Aorta (tissue), 5 donors: ENCODE results near the gene ARL13B. TPM values are rescaled to one million over a fixed set of nuclear protein-coding genes. Genes with fewer than 3 reads are reported as not detected.
"Not testable (repeated sequence)": the region's sequence is repeated elsewhere in the genome, so short reads cannot be mapped to it uniquely, and the experiment has no call there.

Source experiments
- ATAC-seq: fragments of 200-7000 bp; cut with Tn5 transposase; one replicate; pipeline ENCODE4 v1.9.1; 2022; ENCODE audit warnings: moderate library complexity; ENCODE audit not compliant: low FRiP score
- DNase-seq, 2 donors: peaks; one replicate each; pipeline ENCODE4 v3.0.0-alpha.2; 2020
- H3K27ac ChIP-seq, 2 donors: one replicate each; pipeline ENCODE4 v1.5.1; 2013; ENCODE audit warnings: low read length in 2 of 2, mild to moderate bottlenecking in 2 of 2, moderate library complexity in 2 of 2, control low read depth in 1 of 2, inconsistent platforms in 1 of 2, low read depth in 1 of 2
- H3K27me3 ChIP-seq, 2 donors: one replicate each; pipeline ENCODE4 v1.6.1; 2013; ENCODE audit warnings: control low read depth in 1 of 2, low read length in 1 of 2, mild to moderate bottlenecking in 1 of 2, moderate library complexity in 1 of 2; ENCODE audit not compliant: insufficient read depth in 2 of 2, control insufficient read depth in 1 of 2
- H3K36me3 ChIP-seq, 2 donors: one replicate each; pipeline ENCODE4 v1.6.1; 2013; ENCODE audit warnings: control low read depth in 1 of 2, low read length in 1 of 2, mild to moderate bottlenecking in 1 of 2; ENCODE audit not compliant: insufficient read depth in 2 of 2, control insufficient read depth in 1 of 2
- H3K4me1 ChIP-seq, 2 donors: one replicate each; pipeline ENCODE4 v1.6.1; 2013; ENCODE audit warnings: low read length in 2 of 2, control low read depth in 1 of 2, mild to moderate bottlenecking in 1 of 2, moderate library complexity in 1 of 2; ENCODE audit not compliant: insufficient read depth in 2 of 2, control insufficient read depth in 1 of 2
- H3K4me3 ChIP-seq, 2 donors: one replicate each; pipeline ENCODE4 v1.5.1; 2013; ENCODE audit warnings: low read length in 2 of 2, control low read depth in 1 of 2, mild to moderate bottlenecking in 1 of 2
- H3K9me3 ChIP-seq: one replicate; pipeline ENCODE4 v1.6.1; 2013; ENCODE audit warnings: mild to moderate bottlenecking, low read length; ENCODE audit not compliant: control insufficient read depth
- WGBS, 2 donors: extraction: QIAGEN DNeasy Blood & Tissue Kit; methylation state at CpG; one replicate each; pipeline ENCODE4 v1.1.7; 2013; 5-methylcytosine and 5-hydroxymethylcytosine counted together
- intact Hi-C, 2 donors: fragments of 100-400 bp; cut with DNase I; formaldehyde crosslinking; loops; one replicate each; pipeline versions ENCODE4 v1.14.2 to v1.15.0; 2022
- long read RNA-seq, 2 donors: library from polyadenylated mRNA; unstranded; transcript quantifications; one replicate each; pipeline ENCODE4 v2.0.0, GENCODE V29; 2020 to 2021
- polyA plus RNA-seq, 2 donors: library from polyadenylated mRNA; stranded (reverse); fragments of 200-250 nt; gene quantifications; one replicate each; pipeline ENCODE4 v1.2.3, GENCODE V29; 2013
- total RNA-seq, 2 donors: library from RNA; stranded (reverse); fragmentation: NEBNext Ultra II Directional; extraction: Animal tissue kit (Norgen Biotek cat#: 25700); gene quantifications; one replicate each; pipeline ENCODE4 v1.2.1, GENCODE V29; 2021
- donor health status: healthy with polysubstance abuse.
- donor health status: Bipolar disorder and iron deficiency.
- donor health status: DM: no; HTN: no; CAD: no.
- donor health status: DM: no; HTN: no; CAD: no.
- donor health status: DM: yes; HTN: yes; CAD: no.

The ARL13B gene
- total RNA-seq (10 to 100 TPM; 16.5 to 19.1 TPM), polyA plus RNA-seq (1 to 10 TPM; 5.0 to 7.6 TPM)
- long read RNA-seq, donor 1, partial matches to known transcripts: 8 of 40 reads
- long read RNA-seq, donor 1, other reads (novel, unspliced or antisense): 31 of 40 reads
- long read RNA-seq, donor 2, partial matches to known transcripts: 5 of 13 reads
- long read RNA-seq, donor 2, other reads (novel, unspliced or antisense): 7 of 13 reads

DNA sequence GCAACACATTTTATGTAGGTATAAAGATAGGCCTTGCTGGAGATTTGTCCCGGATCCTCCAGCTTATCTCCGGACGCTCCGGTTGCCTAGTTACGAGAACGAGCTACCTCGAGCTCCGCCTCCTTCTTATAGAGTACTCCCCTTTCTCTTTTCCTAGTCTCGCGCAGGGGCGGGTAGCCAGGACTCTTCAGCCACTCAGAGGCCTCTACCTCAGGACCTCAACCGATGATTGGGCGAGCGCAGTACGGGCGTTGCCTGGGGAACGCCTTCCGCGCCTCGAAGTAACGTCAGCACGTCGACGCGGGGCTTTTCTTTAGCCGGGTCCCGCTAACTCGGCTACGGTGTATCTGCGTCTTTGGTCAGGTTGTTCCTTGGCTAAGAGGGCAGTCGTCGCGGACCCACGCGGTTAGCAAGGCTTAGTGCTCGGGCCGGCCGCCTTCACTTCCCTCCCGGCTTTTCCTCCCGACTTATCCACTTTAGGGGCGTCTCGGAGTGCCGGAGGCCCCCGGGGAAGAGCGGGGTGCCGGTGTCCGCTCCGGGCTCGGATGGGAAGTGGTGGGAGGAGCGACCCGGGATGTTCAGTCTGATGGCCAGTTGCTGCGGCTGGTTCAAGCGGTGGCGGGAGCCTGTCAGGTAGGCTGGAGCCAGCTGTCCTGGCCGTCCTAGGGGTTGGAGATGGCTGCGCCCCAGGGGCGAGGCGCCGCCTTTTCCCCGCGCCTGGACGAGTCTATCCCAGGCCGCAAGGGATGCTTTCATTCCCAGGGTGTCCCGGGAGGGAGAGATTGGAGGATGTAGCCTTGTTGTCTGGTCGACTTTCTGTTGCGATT is at the start of gene ARL13B:
TSS of gene ARL13B (plus strand) at position 306 of the 827 bp plus-strand sequence. CDS start at position 575, 269 bp downstream.
- peak; percentile 100 for ATAC-seq
- Histone ChIP-seq H3K9me3 (no peaks in the 10 kb centered on the region), H3K36me3 (no peaks in the 10 kb centered on the region), H3K4me3 (peak within 1 kb of the TSS; percentile 59 to 69), H3K27ac (peak within 1 kb of the TSS in 1 of 2 donors; percentile 71), H3K27me3 (no peaks in the 10 kb centered on the region), H3K4me1 (no peaks in the 10 kb centered on the region)
- peak; percentile 98 to 99 for DNase-seq
- 0% methylated on average over 64 to 66 of the region's 66 CpGs for WGBS, 2 donors
- intact Hi-C loops: loop anchor here in 1 of 2 donors (5.0 kb wide), 1 partner anchor 82 kb away; the partner anchor contains the start of genes DHFR2 and NSUN3

DNA sequence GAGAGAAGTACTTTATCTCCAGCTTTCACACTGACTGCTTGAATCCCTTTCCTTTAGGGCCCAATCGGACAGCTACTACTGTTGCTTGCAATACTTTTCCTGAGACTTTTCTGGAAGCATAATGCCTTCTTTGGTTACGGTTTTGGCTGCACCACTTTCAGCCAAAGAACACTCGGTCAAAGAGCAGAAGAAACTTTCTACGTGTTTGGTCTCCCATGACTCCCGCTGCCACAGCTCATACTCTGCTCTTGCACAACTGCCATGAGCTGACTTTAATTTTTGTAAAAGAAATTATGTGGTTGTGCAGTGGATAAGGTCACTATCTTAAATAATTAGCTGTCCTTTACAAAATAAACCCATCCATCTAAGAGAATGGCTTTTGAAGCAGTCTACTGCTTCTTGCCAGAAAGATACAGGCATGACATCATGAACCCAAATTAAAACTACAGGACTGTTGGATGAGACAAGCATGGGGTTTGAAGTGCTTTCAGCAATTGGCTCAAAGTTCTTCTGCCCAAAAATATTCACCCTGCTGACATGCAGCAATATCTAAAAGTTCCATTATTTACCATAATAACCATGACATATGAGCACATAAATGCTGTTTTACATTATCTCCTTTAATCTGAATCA is 48.2 kb upstream of the ARL13B start:
- Histone ChIP-seq H3K27me3 (no peaks in the 10 kb centered on the region), H3K27ac (no peak overlapping the region), H3K4me3 (no peak overlapping the region), H3K9me3 (no peaks in the 10 kb centered on the region), H3K36me3 (no peaks in the 10 kb centered on the region), H3K4me1 (peaks cover 0 to 4% of the 10 kb centered on the region in 2 donors)
- 81 to 86% methylated on average over 5 of the region's 5 CpGs for WGBS, 2 donors
- ATAC-seq (no peak), DNase-seq (no peak)
- intact Hi-C loops: no loop called here

DNA sequence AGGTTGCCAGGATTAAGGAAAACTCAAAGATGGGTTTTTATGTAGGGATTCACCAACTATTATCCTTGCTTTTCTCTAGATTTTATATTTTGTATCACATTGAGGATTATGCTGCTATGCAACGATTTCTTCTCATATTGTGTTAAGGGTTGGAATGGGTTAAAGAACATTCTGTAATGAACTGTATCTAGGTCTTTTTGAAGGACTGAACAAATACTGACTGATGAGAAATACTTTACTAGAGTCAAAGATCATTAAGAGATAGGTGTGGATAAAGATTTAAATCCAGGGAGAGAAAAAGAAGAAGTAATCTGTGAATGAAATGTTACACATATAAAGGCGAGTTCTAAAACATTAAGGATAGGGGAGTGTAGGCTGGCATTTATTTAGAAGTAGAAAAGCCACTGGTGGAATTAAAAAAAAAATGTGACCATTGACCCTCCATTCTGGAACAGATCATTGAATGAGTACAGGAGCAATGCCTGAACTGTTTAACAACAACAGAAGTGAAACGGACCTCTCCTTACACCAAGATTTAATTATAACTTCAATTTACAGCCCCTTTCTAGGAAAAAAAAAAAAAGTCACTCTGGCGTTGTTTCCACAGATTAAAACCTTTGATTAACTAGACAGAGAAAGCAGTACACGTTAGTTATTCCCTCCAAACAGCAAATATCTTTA is 45.4 kb upstream of the ARL13B start:
- Histone ChIP-seq H3K4me1 (peaks cover 0 to 4% of the 10 kb centered on the region in 2 donors), H3K27ac (no peak overlapping the region), H3K27me3 (no peaks in the 10 kb centered on the region), H3K9me3 (peaks cover 2% of the 10 kb centered on the region), H3K4me3 (no peak overlapping the region), H3K36me3 (no peaks in the 10 kb centered on the region)
- 70 to 71% methylated on average over 5 of the region's 5 CpGs for WGBS, 2 donors
- DNase-seq: no peak
- ATAC-seq: no peak
- intact Hi-C loops: no loop called here

DNA sequence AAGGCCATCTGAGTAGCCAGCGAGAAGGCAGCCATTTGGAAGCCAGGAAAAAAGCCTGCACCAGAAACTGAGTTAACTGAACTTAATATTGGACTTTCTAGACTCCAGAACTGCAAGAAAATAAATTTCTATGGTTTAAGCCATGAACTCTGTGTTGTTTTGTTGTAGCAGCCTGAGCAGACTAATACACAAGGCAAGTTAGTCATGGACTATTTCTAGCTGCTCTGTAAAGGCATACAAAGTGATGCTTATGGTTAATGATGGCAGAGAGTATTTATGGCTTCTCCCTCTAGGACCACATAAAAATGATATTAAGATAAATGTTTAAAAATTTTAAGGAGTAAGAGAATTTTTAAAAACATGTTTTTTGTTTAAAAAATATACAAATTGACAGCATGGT is 43.4 kb upstream of the ARL13B start:
- H3K4me1 ChIP-seq: peaks cover 0 to 4% of the 10 kb centered on the region in 2 donors
- 86 to 90% methylated on average over 1 of the region's 1 CpG for WGBS, 2 donors
- intact Hi-C loops: no loop called here
- H3K27ac ChIP-seq: no peak overlapping the region
- peaks cover 2% of the 10 kb centered on the region for H3K9me3 ChIP-seq
- ATAC-seq: no peak
- no peak for DNase-seq
- H3K4me3 ChIP-seq: no peak overlapping the region
- H3K27me3 ChIP-seq: no peaks in the 10 kb centered on the region
- no peaks in the 10 kb centered on the region for H3K36me3 ChIP-seq

DNA sequence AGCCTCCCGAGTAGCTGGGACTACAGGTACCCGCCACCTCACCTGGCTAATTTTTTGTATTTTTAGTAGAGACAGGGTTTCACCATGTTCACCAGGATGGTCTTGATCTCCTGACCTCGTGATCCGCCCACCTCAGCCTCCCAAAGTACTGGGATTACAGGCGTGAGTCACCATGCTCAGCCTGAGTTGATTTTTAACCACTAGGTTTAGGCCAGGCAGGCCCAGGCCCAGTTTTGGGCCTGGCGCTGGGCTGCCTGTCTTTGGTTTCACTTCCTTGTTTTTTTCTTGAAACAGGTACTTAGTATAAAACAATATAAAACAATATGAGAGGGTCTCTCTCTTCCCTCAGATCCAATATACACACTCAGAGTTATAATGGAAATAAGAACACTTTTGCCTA is 42.5 kb upstream of the ARL13B start:
- DNase-seq, ATAC-seq, H3K9me3 ChIP-seq, H3K36me3 ChIP-seq, H3K27ac ChIP-seq, H3K27me3 ChIP-seq, intact Hi-C loops, H3K4me1 ChIP-seq, H3K4me3 ChIP-seq: not testable (repeated sequence)
- WGBS, 2 donors: 86 to 90% methylated on average over 6 of the region's 6 CpGs

DNA sequence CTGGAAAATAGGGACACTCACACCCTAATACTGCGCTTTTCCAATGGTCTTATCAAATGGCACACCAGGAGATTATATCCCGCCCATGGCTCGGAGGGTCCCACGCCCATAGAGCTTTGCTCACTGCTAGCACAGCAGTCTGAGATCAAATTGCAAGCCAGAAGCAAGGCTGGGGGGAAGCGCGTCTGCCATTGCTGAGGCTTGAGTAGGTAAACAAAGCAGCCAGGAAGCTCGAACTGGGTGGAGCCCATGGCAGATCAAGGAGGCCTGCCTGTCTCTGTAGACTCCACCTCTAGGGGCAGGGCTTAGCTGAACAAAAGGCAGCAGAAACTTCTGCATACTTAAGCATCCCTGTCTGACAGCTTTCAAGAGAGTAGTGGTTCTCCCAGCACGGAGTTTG is 30.0 kb upstream of the ARL13B start:
- H3K4me3 ChIP-seq, DNase-seq, H3K27ac ChIP-seq, intact Hi-C loops, H3K4me1 ChIP-seq, H3K27me3 ChIP-seq, H3K9me3 ChIP-seq, ATAC-seq, H3K36me3 ChIP-seq: not testable (repeated sequence)
- WGBS, 2 donors: 88% methylated on average over 8 of the region's 8 CpGs

DNA sequence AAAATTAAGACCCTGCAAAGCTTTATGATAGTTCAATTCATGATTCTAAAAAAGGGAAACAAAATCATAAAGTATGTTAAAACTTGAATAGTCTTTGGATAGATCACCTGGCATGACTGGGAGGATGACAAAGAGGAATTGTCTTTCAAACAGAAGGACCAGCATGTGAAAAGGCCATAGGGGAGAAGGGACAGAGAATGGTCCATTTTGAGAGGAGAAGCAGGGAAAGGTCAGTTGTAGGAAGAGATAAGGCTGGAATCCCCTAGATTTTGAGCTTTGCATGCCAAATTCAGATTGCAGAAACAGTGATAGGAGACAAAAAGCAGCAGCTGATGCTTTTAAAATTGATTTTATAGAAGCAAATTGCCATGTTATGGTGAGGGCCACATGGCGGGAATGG is 18.9 kb upstream of the ARL13B start:
- WGBS, 2 donors: 90 to 99% methylated on average over 1 of the region's 1 CpG
- intact Hi-C loops: no loop called here

DNA sequence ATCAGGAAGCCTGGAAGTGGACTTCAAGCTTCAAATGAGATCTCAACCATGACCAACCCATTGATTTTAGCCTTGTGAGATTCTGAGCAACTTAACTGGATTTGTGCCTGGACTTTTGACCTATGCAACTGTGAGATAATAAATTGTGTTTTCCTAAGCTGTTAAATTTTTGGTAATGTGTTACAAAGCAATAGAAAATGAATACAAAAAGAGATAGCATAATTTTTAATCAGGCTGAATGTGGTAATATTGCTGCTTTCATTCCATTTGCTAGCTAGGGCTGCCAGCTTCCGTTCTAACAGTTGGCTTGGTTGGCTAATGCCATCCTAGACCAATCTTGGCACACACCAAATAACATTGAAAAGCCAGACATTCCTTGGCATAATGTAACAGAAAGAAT is 18.5 kb upstream of the ARL13B start:
- H3K27me3 ChIP-seq: no peaks in the 10 kb centered on the region
- WGBS, 2 donors: 11% methylated on average over 1 of the region's 1 CpG
- H3K9me3 ChIP-seq: no peaks in the 10 kb centered on the region
- peaks cover 0 to 2% of the 10 kb centered on the region in 2 donors for H3K36me3 ChIP-seq
- no peak for DNase-seq
- no peak for ATAC-seq
- peaks cover 8% of the 10 kb centered on the region in 2 donors for H3K4me1 ChIP-seq
- intact Hi-C loops: no loop called here
- H3K4me3 ChIP-seq: no peak overlapping the region
- peak overlapping the region in 1 of 2 donors; percentile 75 for H3K27ac ChIP-seq

More for the DNA sequence above, 18.9 kb upstream of the ARL13B start:
- Histone ChIP-seq H3K4me3 (no peak overlapping the region), H3K9me3 (no peaks in the 10 kb centered on the region), H3K36me3 (peaks cover 0 to 2% of the 10 kb centered on the region in 2 donors), H3K27ac (peak overlapping the region in 1 of 2 donors; percentile 75), H3K4me1 (peaks cover 8% of the 10 kb centered on the region in 2 donors), H3K27me3 (no peaks in the 10 kb centered on the region)
- ATAC-seq (no peak), DNase-seq (no peak)
